Body of pancreas (tissue), 4 donors: Measurements from ENCODE around the gene TOPAZ1.

Source experiments
- POLR2A ChIP-seq, 3 donors: fragments of 450-650 bp; IDR thresholded peaks; one replicate each; pipeline ENCODE4 v1.6.1; 2016; ENCODE audit warnings: antibody characterized with exemption in 3 of 3, mild to moderate bottlenecking in 2 of 3
- TF ChIP-seq, protein P1 (sequence below), 7 experiments: fragments of 450-650 bp in 4 of 7; fragments of 200-600 bp in 3 of 7; sonication (generic) in 3 of 7; IDR thresholded peaks; one replicate each; pipeline ENCODE4 v1.5.1; 2016 to 2019; ENCODE audit warnings: antibody characterized with exemption in 7 of 7

DNA sequence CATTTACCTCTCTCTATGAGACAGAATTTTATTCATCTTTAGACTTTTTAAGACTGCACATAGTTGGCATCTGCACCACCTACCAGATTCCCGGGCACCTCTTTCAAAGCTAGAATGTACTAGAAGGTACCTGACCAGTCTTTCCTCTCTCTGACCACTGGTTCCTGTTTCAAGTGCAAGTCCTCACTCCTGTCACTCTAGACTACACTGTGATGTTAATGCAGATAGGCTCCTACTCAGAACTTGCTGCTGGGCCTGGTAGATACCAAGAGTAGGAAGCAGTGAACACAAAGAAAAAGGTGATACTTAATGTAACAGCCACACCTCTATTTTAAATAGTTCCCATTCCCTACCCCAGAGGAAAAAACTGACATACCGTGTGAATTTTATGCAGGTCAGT, 88.8 kb downstream of the TOPAZ1 start:
- TF ChIP-seq, protein P1, sequence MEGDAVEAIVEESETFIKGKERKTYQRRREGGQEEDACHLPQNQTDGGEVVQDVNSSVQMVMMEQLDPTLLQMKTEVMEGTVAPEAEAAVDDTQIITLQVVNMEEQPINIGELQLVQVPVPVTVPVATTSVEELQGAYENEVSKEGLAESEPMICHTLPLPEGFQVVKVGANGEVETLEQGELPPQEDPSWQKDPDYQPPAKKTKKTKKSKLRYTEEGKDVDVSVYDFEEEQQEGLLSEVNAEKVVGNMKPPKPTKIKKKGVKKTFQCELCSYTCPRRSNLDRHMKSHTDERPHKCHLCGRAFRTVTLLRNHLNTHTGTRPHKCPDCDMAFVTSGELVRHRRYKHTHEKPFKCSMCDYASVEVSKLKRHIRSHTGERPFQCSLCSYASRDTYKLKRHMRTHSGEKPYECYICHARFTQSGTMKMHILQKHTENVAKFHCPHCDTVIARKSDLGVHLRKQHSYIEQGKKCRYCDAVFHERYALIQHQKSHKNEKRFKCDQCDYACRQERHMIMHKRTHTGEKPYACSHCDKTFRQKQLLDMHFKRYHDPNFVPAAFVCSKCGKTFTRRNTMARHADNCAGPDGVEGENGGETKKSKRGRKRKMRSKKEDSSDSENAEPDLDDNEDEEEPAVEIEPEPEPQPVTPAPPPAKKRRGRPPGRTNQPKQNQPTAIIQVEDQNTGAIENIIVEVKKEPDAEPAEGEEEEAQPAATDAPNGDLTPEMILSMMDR (IDR thresholded peaks at IDR 0.05) = no peak
- no peak for TF ChIP-seq POLR2A (IDR thresholded peaks at IDR 0.05)
